ENCODE results near the gene NFS1.

- TF ChIP-seq CTCF (conservative IDR thresholded peaks at IDR 0.05; ENCODE audit: low read length): no peak
- no peak for TF ChIP-seq EZH2phosphoT487 (IDR thresholded peaks at IDR 0.05; ENCODE audit: borderline replicate concordance, low read depth, low read length)
Measured at GRCh38 chr20:35734374-35734773, 35.2 kb upstream of the NFS1 start.

Data from OCI-LY7 (cell line).